Naive thymus-derived CD4-positive, alpha-beta T cell (primary cell): ENCODE results near the gene TAS2R40. TPM values are rescaled to one million over a fixed set of nuclear protein-coding genes. Genes with fewer than 3 reads are reported as not detected.
A peak's percentile ranks its signal among the peaks of the same experiment; 100 is the strongest.

Source experiments
- ATAC-seq: fragments of 150-1000 bp; cut with Tn5 transposase; 2 replicates; pipeline ENCODE4 v1.10.0; 2021; ENCODE audit warnings: mild to moderate bottlenecking, moderate library complexity
- CTCF ChIA-PET: fragments of 350-600 bp; sonication (Branson Sonifier 250); formaldehyde crosslinking; loops from one replicate; lab custom pipeline; 2021; ENCODE audit warnings: antibody characterized with exemption; lab: Charles Lee
- POLR2A ChIA-PET: fragments of 350-600 bp; sonication (Branson Sonifier 250); formaldehyde crosslinking; loops from one replicate; lab custom pipeline; 2021; ENCODE audit warnings: antibody characterized with exemption, inconsistent platforms; lab: Charles Lee
- DNase-seq, 9 donors: peaks; one replicate each; pipeline versions ENCODE4 v3.0.0 to v3.0.0-alpha.2; 2020 to 2022; ENCODE audit warnings: mixed read lengths in 1 of 9
- H3K27ac ChIP-seq: one replicate; pipeline ENCODE4 v1.7.0; 2013; ENCODE audit warnings: mild to moderate bottlenecking, low read depth, low read length, moderate library complexity
- H3K27me3 ChIP-seq, 2 donors: one replicate each; pipeline ENCODE4 v1.7.0; 2013; ENCODE audit warnings: low read length in 2 of 2, mild to moderate bottlenecking in 2 of 2, moderate library complexity in 2 of 2; ENCODE audit not compliant: control insufficient read depth in 2 of 2, insufficient read depth in 2 of 2
- H3K36me3 ChIP-seq, 3 experiments: 1 replicate in 2 of 3; 2 replicates in 1 of 3; pipeline ENCODE4 v1.7.0; 2013; ENCODE audit warnings: low read length in 3 of 3, mild to moderate bottlenecking in 3 of 3, moderate library complexity in 1 of 3; ENCODE audit not compliant: insufficient read depth in 3 of 3, control insufficient read depth in 2 of 3
- H3K4me1 ChIP-seq, 2 donors: one replicate each; pipeline ENCODE4 v1.7.0; 2013; ENCODE audit warnings: low read length in 2 of 2, mild to moderate bottlenecking in 2 of 2, moderate library complexity in 1 of 2; ENCODE audit not compliant: control insufficient read depth in 2 of 2, insufficient read depth in 2 of 2
- H3K4me3 ChIP-seq: 2 replicates; pipeline ENCODE4 v1.7.0; 2013; ENCODE audit warnings: mild to moderate bottlenecking, low read length
- H3K9me3 ChIP-seq, 3 experiments: 1 replicate in 2 of 3; 2 replicates in 1 of 3; pipeline ENCODE4 v1.7.0; 2013; ENCODE audit warnings: low read length in 3 of 3; ENCODE audit not compliant: control insufficient read depth in 2 of 3
- H3K27ac Mint-ChIP-seq, 9 donors: one replicate each; pipeline ENCODE4 v1.8.0; 2020 to 2022; ENCODE audit warnings: mixed read lengths in 9 of 9, mild to moderate bottlenecking in 8 of 9, moderate library complexity in 5 of 9, inconsistent platforms in 2 of 9
- H3K27me3 Mint-ChIP-seq, 5 donors: one replicate each; pipeline ENCODE4 v1.8.0; 2021 to 2022; ENCODE audit warnings: mixed read lengths in 5 of 5, mild to moderate bottlenecking in 1 of 5
- H3K36me3 Mint-ChIP-seq, 5 donors: one replicate each; pipeline ENCODE4 v1.8.0; 2020 to 2022; ENCODE audit warnings: mixed read lengths in 5 of 5, mild to moderate bottlenecking in 3 of 5, inconsistent platforms in 1 of 5
- H3K4me1 Mint-ChIP-seq, 7 donors: one replicate each; pipeline ENCODE4 v1.8.0; 2020 to 2022; ENCODE audit warnings: mixed read lengths in 7 of 7, mild to moderate bottlenecking in 3 of 7, inconsistent platforms in 1 of 7
- H3K4me3 Mint-ChIP-seq, 10 donors: one replicate each; pipeline ENCODE4 v1.8.0; 2020 to 2022; ENCODE audit warnings: mild to moderate bottlenecking in 10 of 10, mixed read lengths in 10 of 10, moderate library complexity in 6 of 10, inconsistent platforms in 2 of 10
- H3K9me3 Mint-ChIP-seq, 11 donors: one replicate each; pipeline ENCODE4 v1.8.0; 2020 to 2022; ENCODE audit warnings: mixed read lengths in 11 of 11, mild to moderate bottlenecking in 4 of 11, inconsistent platforms in 1 of 11, moderate library complexity in 1 of 11
- intact Hi-C, 2 donors: fragments of 100-400 bp; cut with micrococcal nuclease; formaldehyde crosslinking; loops; one replicate each; pipeline ENCODE4 v1.15.1; 2023
- polyA plus RNA-seq, 2 donors: library from polyadenylated mRNA; unstranded; fragments of 300-500 nt; fragmentation: Illumina TruSeq; gene quantifications; one replicate each; pipeline ENCODE4 v1.2.3, GENCODE V29; 2021
- total RNA-seq, 6 experiments: library from RNA in 5 of 6; stranded (reverse) in 5 of 6; gene quantifications; 1 replicate in 5 of 6; 2 replicates in 1 of 6; pipeline ENCODE4 v1.2.3 and lab custom pipeline; 2021 to 2026

The TAS2R40 gene
- total and polyA plus RNA-seq, 7 experiments from 2014 or later, result not detected

DNA sequence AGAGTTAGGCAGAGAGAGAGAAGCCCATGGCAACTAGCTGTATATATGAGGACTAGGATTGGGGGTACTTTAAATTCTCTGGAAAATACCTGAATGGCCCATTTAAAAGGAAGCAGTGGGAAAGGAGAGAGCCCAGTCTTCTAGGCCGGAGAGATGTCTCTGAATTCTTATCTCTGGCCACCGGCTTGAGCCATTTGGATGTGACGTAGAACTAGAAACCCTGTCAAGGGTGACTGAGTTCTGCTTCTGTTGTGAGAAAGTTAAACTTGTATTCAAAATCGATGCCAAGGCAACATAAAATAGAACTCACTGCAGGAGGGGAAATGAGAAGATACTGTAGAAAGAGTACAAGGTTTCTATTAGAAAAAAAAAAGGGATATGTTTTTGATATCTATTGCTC, 35.1 kb downstream of the TAS2R40 start:
- Histone ChIP-seq H3K9me3 (peaks cover 0 to 9% (median 0%) of the 10 kb centered on the region in 3 experiments), H3K27ac (peak overlapping the region; percentile 20), H3K4me1 (peaks cover 38 to 59% of the 10 kb centered on the region in 2 donors), H3K4me3 (no peak overlapping the region), H3K27me3 (no peaks in the 10 kb centered on the region), H3K36me3 (no peaks in the 10 kb centered on the region)
- DNase-seq (no peak), ATAC-seq (no peak)
- Mint-ChIP-seq H3K27me3 (no peaks in the 10 kb centered on the region), H3K27ac (peak overlapping the region in 8 of 9 donors; percentile 56 to 99 (median 86)), H3K4me1 (peaks cover 36 to 97% (median 86%) of the 10 kb centered on the region in 7 donors), H3K9me3 (peaks cover 3 to 25% (median 11%) of the 10 kb centered on the region in 11 donors), H3K36me3 (peaks cover 7 to 29% (median 18%) of the 10 kb centered on the region in 5 donors), H3K4me3 (peak overlapping the region in 4 of 10 donors; percentile 1 to 54 (median 31))
- CTCF ChIA-PET, result interaction anchor here (0.7 to 9.1 kb wide), 3 partner anchors 16 to 914 kb away, joined by 3 to 72 read pairs (median 6); no protein-coding TSS in a partner anchor
- intact Hi-C loops, result no loop called here
- POLR2A ChIA-PET, result interaction anchor here (1.1 to 2.7 kb wide), 5 partner anchors 7 to 449 kb away, joined by 3 to 12 read pairs (median 8); no protein-coding TSS in a partner anchor

DNA sequence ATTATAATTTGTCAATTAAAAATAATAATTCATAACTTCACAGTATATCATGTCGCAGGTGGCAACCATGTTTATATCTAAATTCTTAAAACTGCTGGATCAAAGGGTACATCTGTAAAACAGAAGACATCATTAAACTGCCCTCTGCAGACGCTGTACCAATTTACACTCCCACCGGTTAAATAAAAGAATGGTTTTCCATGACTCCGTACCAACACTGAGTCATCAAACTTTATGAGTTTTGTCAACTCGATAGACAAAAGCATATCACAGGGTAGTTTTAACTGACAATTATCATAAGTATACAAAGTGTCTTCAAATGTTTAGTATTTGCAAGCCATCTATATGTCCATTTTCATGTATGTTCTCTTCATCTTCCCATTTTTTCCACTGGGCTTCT, 35.7 kb downstream of the TAS2R40 start:
- Mint-ChIP-seq H3K27ac (peak overlapping the region in 7 of 9 donors; percentile 54 to 99 (median 81)), H3K9me3 (peaks cover 2 to 19% (median 8%) of the 10 kb centered on the region in 11 donors), H3K4me3 (peak overlapping the region in 3 of 10 donors; percentile 8 to 29 (median 24)), H3K4me1 (peaks cover 33 to 97% (median 84%) of the 10 kb centered on the region in 7 donors), H3K36me3 (peaks cover 1 to 26% (median 13%) of the 10 kb centered on the region in 5 donors), H3K27me3 (no peaks in the 10 kb centered on the region)
- ChIA-PET POLR2A (interaction anchor here (1.1 to 2.7 kb wide), 9 partner anchors 8 to 449 kb away, joined by 3 to 12 read pairs (median 4); partner anchors contain the start of gene CASP2), CTCF (interaction anchor here (0.6 to 9.1 kb wide), 4 partner anchors 8 to 915 kb away, joined by 3 to 72 read pairs (median 4); no protein-coding TSS in a partner anchor)
- intact Hi-C loops, result no loop called here
- peaks cover 33 to 59% of the 10 kb centered on the region in 2 donors for H3K4me1 ChIP-seq
- H3K27ac ChIP-seq, result no peak overlapping the region
- no peak overlapping the region for H3K4me3 ChIP-seq
- DNase-seq, result no peak
- H3K36me3 ChIP-seq, result no peaks in the 10 kb centered on the region
- H3K27me3 ChIP-seq, result no peaks in the 10 kb centered on the region
- peaks cover 0 to 3% (median 0%) of the 10 kb centered on the region in 3 experiments for H3K9me3 ChIP-seq
- no peak for ATAC-seq

DNA sequence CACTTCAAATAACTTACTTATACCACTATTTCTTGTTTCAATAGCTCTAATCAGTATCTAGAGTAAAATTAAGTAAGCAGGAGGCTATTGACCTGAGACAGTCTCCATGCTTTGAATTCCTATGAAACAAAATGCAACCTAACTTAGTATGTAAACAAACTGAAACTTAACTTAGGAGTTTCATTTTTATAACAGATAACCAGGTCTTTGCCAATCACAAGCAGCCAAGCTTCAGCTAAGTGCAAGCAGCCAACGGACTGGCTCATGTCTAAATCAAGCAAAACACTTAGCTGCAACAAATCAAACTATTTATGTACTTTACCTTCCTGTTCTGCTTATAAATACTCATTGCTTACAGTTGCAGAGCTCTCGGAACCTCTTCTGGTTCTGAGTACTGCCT, 37.0 kb downstream of the TAS2R40 start:
- Histone ChIP-seq H3K27ac (peak overlapping the region; percentile 63), H3K4me1 (peaks cover 30 to 59% of the 10 kb centered on the region in 2 donors)

DNA sequence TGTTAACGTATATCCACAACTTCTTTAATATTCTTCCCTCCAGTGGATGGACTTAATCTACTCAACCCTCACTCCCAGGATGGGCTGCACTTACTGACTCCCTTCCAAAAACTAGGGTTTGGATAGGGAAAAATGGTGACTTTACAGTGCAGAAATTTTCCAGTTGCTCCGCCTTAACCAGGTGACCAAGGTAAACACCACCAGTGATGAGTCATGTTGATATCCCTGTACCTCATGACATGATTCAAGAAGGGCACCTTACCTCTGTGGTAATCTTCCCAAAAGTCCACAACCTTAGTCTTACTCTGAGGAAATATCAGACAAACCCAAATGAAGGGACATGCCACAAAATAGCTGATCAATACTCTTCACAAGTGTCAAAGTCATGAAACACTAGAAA, 37.9 kb downstream of the TAS2R40 start:
- Histone ChIP-seq H3K27ac (peak overlapping the region; percentile 0), H3K36me3 (peaks cover 0 to 7% (median 0%) of the 10 kb centered on the region in 3 experiments), H3K4me1 (peaks cover 31 to 58% of the 10 kb centered on the region in 2 donors), H3K4me3 (no peak overlapping the region), H3K9me3 (no peaks in the 10 kb centered on the region), H3K27me3 (no peaks in the 10 kb centered on the region)
- Mint-ChIP-seq H3K36me3 (peaks cover 0 to 25% (median 11%) of the 10 kb centered on the region in 5 donors), H3K27ac (peak overlapping the region; percentile 1 to 99 (median 88)), H3K9me3 (peaks cover 0 to 5% (median 0%) of the 10 kb centered on the region in 11 donors), H3K4me1 (peaks cover 44 to 95% (median 82%) of the 10 kb centered on the region in 7 donors), H3K4me3 (peak overlapping the region in 8 of 10 donors; percentile 0 to 83 (median 54)), H3K27me3 (no peaks in the 10 kb centered on the region)
- CTCF ChIA-PET, result interaction anchor here (9.1 kb wide), 1 partner anchor 19 kb away, joined by 72 read pairs; no protein-coding TSS in a partner anchor
- intact Hi-C loops, result no loop called here
- DNase-seq, result no peak
- no peak for ATAC-seq
- POLR2A ChIA-PET, result interaction anchor here (0.9 to 8.0 kb wide), 4 partner anchors 8 to 41 kb away, joined by 3 to 129 read pairs (median 60); partner anchors contain the start of gene CASP2

More for the DNA sequence above, 37.0 kb downstream of the TAS2R40 start:
- Mint-ChIP-seq H3K4me3 (peak overlapping the region; percentile 51 to 87 (median 80)), H3K36me3 (peaks cover 0 to 21% (median 11%) of the 10 kb centered on the region in 5 donors), H3K4me1 (peaks cover 35 to 95% (median 82%) of the 10 kb centered on the region in 7 donors), H3K27ac (peak overlapping the region; percentile 81 to 99 (median 95)), H3K9me3 (peaks cover 0 to 11% (median 5%) of the 10 kb centered on the region in 11 donors), H3K27me3 (no peaks in the 10 kb centered on the region)
- DNase-seq, result peak in 3 of 9 donors; percentile 17 to 31 (median 24)
- peaks cover 0 to 7% (median 0%) of the 10 kb centered on the region in 3 experiments for H3K36me3 ChIP-seq
- peak; percentile 15 for ATAC-seq
- H3K4me3 ChIP-seq, result peak overlapping the region; percentile 56
- intact Hi-C loops, result no loop called here
- POLR2A ChIA-PET, result interaction anchor here (0.6 to 2.7 kb wide), 14 partner anchors 9 to 451 kb away, joined by 3 to 12 read pairs (median 4); partner anchors contain the start of gene CASP2
- H3K27me3 ChIP-seq, result no peaks in the 10 kb centered on the region
- no peaks in the 10 kb centered on the region for H3K9me3 ChIP-seq
- CTCF ChIA-PET, result interaction anchor here (0.5 to 9.1 kb wide), 5 partner anchors 18 to 767 kb away, joined by 3 to 72 read pairs (median 3); no protein-coding TSS in a partner anchor

DNA sequence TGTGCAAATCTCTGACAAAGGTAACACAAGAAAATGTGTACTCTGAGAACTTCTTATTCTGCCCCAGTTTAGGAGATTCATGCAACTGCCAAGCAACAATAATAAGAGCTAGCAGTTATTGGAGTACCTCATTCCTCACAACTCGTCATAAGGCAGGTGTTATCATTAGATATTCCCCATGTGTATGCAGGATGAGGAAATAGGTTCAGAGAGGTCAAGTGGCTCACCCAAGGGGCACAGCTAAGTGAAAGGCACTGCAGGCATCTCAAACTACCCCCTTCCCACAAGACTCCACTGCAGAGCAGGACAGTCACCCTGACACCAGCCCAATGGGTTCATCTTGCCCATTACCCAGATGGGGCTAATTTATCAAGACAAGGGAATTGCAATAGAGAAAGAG, 40.1 kb downstream of the TAS2R40 start:
- H3K27ac ChIP-seq, result peak overlapping the region; percentile 84
- ATAC-seq, result no peak
- H3K9me3 Mint-ChIP-seq, result peaks cover 0 to 4% (median 0%) of the 10 kb centered on the region in 11 donors
- no peak for DNase-seq
- peaks cover 0 to 9% (median 5%) of the 10 kb centered on the region in 3 experiments for H3K36me3 ChIP-seq
- ChIA-PET CTCF (interaction anchor here (9.1 kb wide), 1 partner anchor 21 kb away, joined by 72 read pairs; no protein-coding TSS in a partner anchor), POLR2A (interaction anchor here (0.6 to 8.0 kb wide), 9 partner anchors 10 to 453 kb away, joined by 3 to 129 read pairs (median 10); partner anchors contain the start of gene CASP2)
- intact Hi-C loops, result loop anchor here (2.0 kb wide), 1 partner anchor 17 kb away; no protein-coding TSS in a partner anchor
- no peak overlapping the region for H3K4me3 ChIP-seq
- peak overlapping the region; percentile 72 to 98 (median 97) for H3K4me3 Mint-ChIP-seq
- H3K27me3 Mint-ChIP-seq, result no peaks in the 10 kb centered on the region
- H3K36me3 Mint-ChIP-seq, result peaks cover 8 to 32% (median 15%) of the 10 kb centered on the region in 5 donors
- H3K27me3 ChIP-seq, result no peaks in the 10 kb centered on the region
- no peaks in the 10 kb centered on the region for H3K9me3 ChIP-seq
- H3K27ac Mint-ChIP-seq, result peak overlapping the region; percentile 70 to 99 (median 97)
- H3K4me1 Mint-ChIP-seq, result peaks cover 47 to 91% (median 75%) of the 10 kb centered on the region in 7 donors
- peaks cover 38 to 49% of the 10 kb centered on the region in 2 donors for H3K4me1 ChIP-seq
